HG03354 (cell line): Measurements from ENCODE around the gene PTPN12.

ENCODE experiments used
- ATAC-seq: cut with Tn5 transposase; IDR thresholded peaks from one replicate; pipeline ENCODE4 v1.9.1; 2021; ENCODE audit warnings: mild to moderate bottlenecking; ENCODE audit not compliant: unreplicated experiment, poor library complexity, severe bottlenecking

Gene PTPN12

GRCh38 chr7:77655356-77655755, 118.3 kb downstream of the PTPN12 start:
- ATAC-seq, result no peak

GRCh38 chr7:77655836-77656455, 118.9 kb downstream of the PTPN12 start:
- ATAC-seq, result no peak

- ATAC-seq, result peak; percentile 62
Measured at GRCh38 chr7:77657427-77658224, 120.5 kb downstream of the PTPN12 start.

GRCh38 chr7:77658928-77659327, 121.8 kb downstream of the PTPN12 start:
- no peak for ATAC-seq

- no peak for ATAC-seq
Measured at GRCh38 chr7:77661816-77662215, 124.7 kb downstream of the PTPN12 start.

GRCh38 chr7:77662869-77663268, 125.8 kb downstream of the PTPN12 start:
- ATAC-seq, result no peak

GRCh38 chr7:77664715-77665114, 127.6 kb downstream of the PTPN12 start:
- ATAC-seq, result no peak

GRCh38 chr7:77665161-77665560, 128.1 kb downstream of the PTPN12 start:
- ATAC-seq, result no peak

GRCh38 chr7:77667459-77668086, 130.5 kb downstream of the PTPN12 start:
- ATAC-seq, result no peak

- ATAC-seq, result no peak
Measured at GRCh38 chr7:77674878-77675277, 137.8 kb downstream of the PTPN12 start.

GRCh38 chr7:77679608-77680007, 142.5 kb downstream of the PTPN12 start:
- ATAC-seq, result no peak

- no peak for ATAC-seq
Measured at GRCh38 chr7:77680266-77680665, 143.2 kb downstream of the PTPN12 start.

- no peak for ATAC-seq
Measured at GRCh38 chr7:77684030-77684429, 146.9 kb downstream of the PTPN12 start.

- no peak for ATAC-seq
Measured at GRCh38 chr7:77685233-77685632, 148.1 kb downstream of the PTPN12 start.

- no peak for ATAC-seq
Measured at GRCh38 chr7:77687100-77687746, 150.1 kb downstream of the PTPN12 start.

GRCh38 chr7:77687747-77688144, 150.7 kb downstream of the PTPN12 start:
- no peak for ATAC-seq
